Karpas-422 (cell line): ENCODE results near the gene IFT80. TPM values are rescaled to one million over a fixed set of nuclear protein-coding genes. Genes with fewer than 3 reads are reported as not detected.

ENCODE experiments used
- DNase-seq: peaks from one replicate; pipeline ENCODE4 v3.0.0-alpha.2; 2015
- H2AFZ ChIP-seq: fragments of 200-600 bp; sonication (generic); 2 replicates; pipeline ENCODE4 v1.6.1; 2014; ENCODE audit warnings: antibody characterized with exemption, low read length, mixed read lengths
- H3K27ac ChIP-seq: fragments of 200-600 bp; sonication (generic); 2 replicates; pipeline ENCODE4 v1.5.1; 2014; ENCODE audit warnings: mild to moderate bottlenecking, low read length, moderate library complexity
- H3K27me3 ChIP-seq: fragments of 200-600 bp; sonication (generic); 2 replicates; pipeline ENCODE4 v1.6.1; 2014; ENCODE audit warnings: low read length, mixed read lengths
- H3K36me3 ChIP-seq: fragments of 200-600 bp; sonication (generic); 2 replicates; pipeline ENCODE4 v1.6.1; 2014; ENCODE audit warnings: low read length, mixed read lengths; ENCODE audit not compliant: insufficient read depth
- H3K4me1 ChIP-seq: fragments of 200-600 bp; sonication (generic); 2 replicates; pipeline ENCODE4 v1.6.1; 2014; ENCODE audit warnings: mild to moderate bottlenecking, low read length, mixed read lengths
- H3K4me2 ChIP-seq: fragments of 200-600 bp; sonication (generic); 2 replicates; pipeline ENCODE4 v1.6.1; 2014; ENCODE audit warnings: low read length, low read depth, mild to moderate bottlenecking; ENCODE audit not compliant: poor library complexity, severe bottlenecking
- H3K4me3 ChIP-seq: fragments of 200-600 bp; sonication (generic); 2 replicates; pipeline ENCODE4 v1.5.1; 2014; ENCODE audit warnings: mild to moderate bottlenecking, antibody characterized with exemption, low read length, mixed read lengths
- H3K79me2 ChIP-seq: fragments of 200-600 bp; sonication (generic); 2 replicates; pipeline ENCODE4 v1.6.1; 2014; ENCODE audit warnings: mild to moderate bottlenecking, low read length, mixed read lengths
- H3K9ac ChIP-seq: fragments of 200-600 bp; sonication (generic); 2 replicates; pipeline ENCODE4 v1.6.0; 2014; ENCODE audit warnings: low read length
- H3K9me2 ChIP-seq: fragments of 200-600 bp; sonication (generic), shearing (Covaris generic); replicated peaks from 2 replicates; pipeline ENCODE4 v1.6.0; 2014; ENCODE audit warnings: mild to moderate bottlenecking, low read length, moderate library complexity; ENCODE audit not compliant: insufficient read depth
- H3K9me3 ChIP-seq: fragments of 300-700, 200-600 bp; sonication (generic); 2 replicates; pipeline ENCODE4 v1.6.1; 2014; ENCODE audit warnings: low read length, mixed read lengths
- H4K20me1 ChIP-seq: fragments of 200-600 bp; sonication (generic); 2 replicates; pipeline ENCODE4 v1.6.1; 2014; ENCODE audit warnings: mild to moderate bottlenecking, antibody characterized with exemption, low read length, low read depth; ENCODE audit not compliant: insufficient read depth
- small RNA-seq: library from RNA; depleted of rRNA; stranded (forward); fragments of <200 nt; gene quantifications from one replicate; pipeline ENCODE3, GENCODE V24; 2014
- total RNA-seq: library from RNA; depleted of rRNA; stranded (reverse); fragments of >200 nt; shearing (Covaris generic); gene quantifications from 2 replicates; pipeline ENCODE4 v1.2.3, GENCODE V29; 2014; ENCODE audit warnings: low replicate concordance; rRNA removed

The IFT80 gene
- total RNA-seq, 1 experiment from 2014 or later: 40.7 TPM

DNA sequence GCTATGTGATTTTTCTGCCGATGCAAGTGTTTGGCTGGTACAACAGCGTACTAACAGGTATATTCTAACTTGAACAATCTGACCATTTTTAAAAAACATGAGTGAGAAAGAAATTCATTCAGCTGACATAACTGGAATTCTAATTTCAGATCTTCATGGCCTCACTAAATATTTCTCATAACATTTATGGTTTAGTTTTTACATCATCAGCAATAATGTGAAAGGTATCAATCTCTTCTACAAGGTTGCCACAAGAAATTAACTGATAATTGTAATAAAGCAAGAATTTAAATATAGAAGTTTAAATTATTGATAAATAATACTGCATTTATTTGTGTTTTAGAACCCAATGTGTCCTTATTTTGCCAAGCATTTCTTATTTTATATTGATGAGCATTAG is 179.0 kb downstream of the IFT80 start:
- H2AFZ ChIP-seq: no peak overlapping the region
- H3K4me1 ChIP-seq: peaks cover 4% of the 10 kb centered on the region; the same call in 1 of the 2 replicates
- H3K79me2 ChIP-seq: no peaks in the 10 kb centered on the region
- H3K4me2 ChIP-seq: no peak overlapping the region
- H3K27ac ChIP-seq: no peak overlapping the region
- H3K9ac ChIP-seq: no peak overlapping the region
- H4K20me1 ChIP-seq: no peaks in the 10 kb centered on the region
- H3K9me2 ChIP-seq: no peaks in the 10 kb centered on the region
- H3K36me3 ChIP-seq: no peaks in the 10 kb centered on the region
- H3K4me3 ChIP-seq: no peak overlapping the region
- no peak for DNase-seq
- no peaks in the 10 kb centered on the region for H3K9me3 ChIP-seq
- no peaks in the 10 kb centered on the region for H3K27me3 ChIP-seq

DNA sequence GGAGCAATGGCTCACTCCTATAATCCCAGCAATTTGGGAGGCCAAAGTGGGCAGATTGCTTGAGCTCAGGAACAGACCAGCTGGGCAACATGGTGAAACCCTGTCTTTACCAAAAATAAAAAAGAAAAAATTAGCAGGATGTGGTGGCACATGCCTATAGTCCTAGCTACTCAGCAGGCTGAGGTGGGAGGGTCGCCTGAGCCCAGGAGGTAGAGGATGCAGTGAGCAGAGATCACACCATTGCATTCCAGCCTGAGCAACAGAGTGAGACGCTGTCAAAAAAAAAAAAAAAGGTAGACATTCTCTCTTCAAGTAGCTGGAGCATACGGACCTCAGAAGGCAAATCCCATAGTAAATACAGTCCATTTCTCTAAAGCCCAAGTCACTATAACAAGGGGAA is 180.9 kb downstream of the IFT80 start:
- Histone ChIP-seq H3K4me1 (peaks cover 4% of the 10 kb centered on the region; the same call in 1 of the 2 replicates), H3K9me2 (no peaks in the 10 kb centered on the region), H3K36me3 (no peaks in the 10 kb centered on the region), H3K4me2 (no peak overlapping the region), H2AFZ (no peak overlapping the region), H4K20me1 (no peaks in the 10 kb centered on the region), H3K27ac (no peak overlapping the region), H3K4me3 (no peak overlapping the region), H3K79me2 (no peaks in the 10 kb centered on the region), H3K9me3 (no peaks in the 10 kb centered on the region), H3K27me3 (no peaks in the 10 kb centered on the region), H3K9ac (no peak overlapping the region)
- DNase-seq: no peak

DNA sequence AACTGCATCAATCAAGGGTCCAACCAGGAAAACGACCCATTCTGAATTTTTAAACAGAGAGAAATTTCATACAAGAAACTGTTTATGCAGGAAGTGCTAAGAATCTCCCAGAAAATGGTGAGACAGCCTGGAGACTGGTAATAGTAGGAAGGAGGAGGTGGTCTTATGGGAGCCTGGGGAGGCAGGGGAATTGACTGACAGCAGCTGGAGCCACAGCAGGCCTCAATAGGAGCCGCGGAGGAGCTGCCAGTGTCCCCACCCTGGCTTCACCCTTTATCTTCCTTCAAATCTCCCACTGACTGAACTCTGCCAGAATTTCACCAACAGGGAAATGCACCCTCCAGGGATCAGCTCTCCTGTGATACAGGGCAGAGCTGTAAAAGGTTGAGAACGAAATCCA is 181.3 kb downstream of the IFT80 start:
- Histone ChIP-seq H3K4me1 (peaks cover 4% of the 10 kb centered on the region; the same call in 1 of the 2 replicates), H3K79me2 (no peaks in the 10 kb centered on the region)

DNA sequence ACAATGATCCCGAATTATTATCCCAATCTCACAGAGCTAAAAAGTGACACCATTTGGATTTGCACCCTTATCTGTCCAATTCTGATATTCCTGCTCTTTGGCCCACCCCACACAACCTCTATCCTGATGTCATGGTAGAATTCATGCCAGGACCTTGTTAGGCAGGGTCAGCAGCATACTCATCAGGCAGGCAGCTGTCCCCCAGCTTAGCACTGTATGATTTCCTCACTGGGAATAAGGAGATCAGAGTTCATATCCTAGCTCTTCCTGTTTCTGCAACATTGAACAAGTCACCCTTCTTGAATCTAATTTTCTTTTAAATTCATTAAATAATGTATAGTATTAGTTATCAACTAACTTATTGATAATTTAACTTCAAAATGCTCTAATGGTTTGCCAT is 185.8 kb downstream of the IFT80 start:
- H2AFZ ChIP-seq: no peak overlapping the region
- H3K79me2 ChIP-seq: no peaks in the 10 kb centered on the region
- H3K4me3 ChIP-seq: no peak overlapping the region
- H3K4me2 ChIP-seq: no peak overlapping the region
- DNase-seq: no peak
- H4K20me1 ChIP-seq: no peaks in the 10 kb centered on the region
- H3K9ac ChIP-seq: no peak overlapping the region
- no peaks in the 10 kb centered on the region for H3K36me3 ChIP-seq
- no peaks in the 10 kb centered on the region for H3K9me3 ChIP-seq
- H3K27me3 ChIP-seq: no peaks in the 10 kb centered on the region
- no peak overlapping the region for H3K27ac ChIP-seq
- no peaks in the 10 kb centered on the region for H3K4me1 ChIP-seq
- H3K9me2 ChIP-seq: no peaks in the 10 kb centered on the region

More for the DNA sequence above, 181.3 kb downstream of the IFT80 start:
- H3K4me3 ChIP-seq: no peak overlapping the region
- no peak overlapping the region for H3K4me2 ChIP-seq
- no peaks in the 10 kb centered on the region for H3K36me3 ChIP-seq
- H3K9me2 ChIP-seq: no peaks in the 10 kb centered on the region
- no peaks in the 10 kb centered on the region for H4K20me1 ChIP-seq
- H3K9me3 ChIP-seq: no peaks in the 10 kb centered on the region
- no peak overlapping the region for H3K27ac ChIP-seq
- no peak overlapping the region for H3K9ac ChIP-seq
- H2AFZ ChIP-seq: no peak overlapping the region
- DNase-seq: no peak
- no peaks in the 10 kb centered on the region for H3K27me3 ChIP-seq

DNA sequence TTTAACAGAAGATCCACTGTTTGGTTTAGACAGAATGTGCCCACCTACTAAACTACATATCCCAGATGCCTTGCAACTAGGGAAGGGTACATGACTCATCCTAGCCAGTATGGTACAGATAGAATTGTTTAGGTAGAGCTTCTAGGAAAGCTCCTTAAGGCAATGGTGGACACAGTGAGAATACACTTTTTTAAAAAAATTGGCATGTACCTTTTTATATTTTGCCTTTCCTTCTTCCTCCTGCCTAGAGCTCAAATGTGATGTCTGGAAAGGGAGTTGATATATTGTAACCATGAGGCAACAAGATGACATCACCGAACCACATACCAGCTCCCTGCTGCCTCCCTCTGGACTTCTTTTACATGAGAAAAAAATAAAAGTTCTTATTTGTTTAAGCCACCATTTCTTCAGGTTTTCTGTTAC is 188.2 kb downstream of the IFT80 start:
- Histone ChIP-seq H3K9me2 (no peaks in the 10 kb centered on the region), H3K4me2 (no peak overlapping the region), H3K4me3 (no peak overlapping the region), H3K36me3 (no peaks in the 10 kb centered on the region), H3K9ac (no peak overlapping the region), H3K27ac (no peak overlapping the region), H4K20me1 (no peaks in the 10 kb centered on the region), H3K4me1 (no peaks in the 10 kb centered on the region), H3K27me3 (0 out of 2 replicates have a peak, but pooled peaks cover 2% of the 10 kb centered on the region), H2AFZ (no peak overlapping the region), H3K9me3 (no peaks in the 10 kb centered on the region), H3K79me2 (no peaks in the 10 kb centered on the region)
- peak; percentile 68 for DNase-seq

DNA sequence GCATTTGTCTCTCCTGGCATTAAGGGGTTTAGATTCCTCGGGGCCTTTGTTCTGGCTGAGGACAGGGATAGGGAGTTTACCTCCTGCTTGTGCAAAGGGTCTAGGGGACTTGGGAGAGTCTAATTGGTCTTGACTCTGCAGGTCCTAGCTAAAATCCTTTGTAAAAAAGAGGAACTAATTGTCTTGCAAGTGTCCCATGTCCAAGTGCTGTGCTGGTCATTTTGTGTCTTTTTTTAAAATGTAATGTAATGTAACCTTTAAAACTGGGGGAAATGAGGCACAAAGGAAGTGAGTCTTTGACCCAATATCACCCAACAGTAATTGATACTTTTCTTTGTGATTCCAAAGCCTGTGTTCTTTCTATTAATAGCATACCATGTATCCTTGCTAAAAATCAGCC is 188.7 kb downstream of the IFT80 start:
- Histone ChIP-seq H3K9me3 (no peaks in the 10 kb centered on the region), H3K4me3 (no peak overlapping the region), H4K20me1 (no peaks in the 10 kb centered on the region), H3K27me3 (0 out of 2 replicates have a peak, but pooled peaks cover 2% of the 10 kb centered on the region), H3K4me1 (no peaks in the 10 kb centered on the region), H3K4me2 (no peak overlapping the region), H3K9me2 (no peaks in the 10 kb centered on the region), H3K9ac (no peak overlapping the region), H3K36me3 (no peaks in the 10 kb centered on the region), H2AFZ (no peak overlapping the region), H3K27ac (no peak overlapping the region), H3K79me2 (no peaks in the 10 kb centered on the region)
- DNase-seq: no peak

Small RNA genes within 50 kb of the gene (small RNA-seq; reads per million reads assigned to genes)
- gene MIR15B (37.1 reads per million, percentile 98 among the genes with 10 or more reads in this experiment), gene MIR16-2 (13.4 reads per million, percentile 94 among the genes with 10 or more reads in this experiment)

Other genes with a start within 250 kb of the IFT80 start
- gene C3orf80, start 173.8 kb downstream of the IFT80 start, total RNA-seq: not detected in 2 replicates
- 99.1 and 173 TPM in 2 replicates for gene SMC4, start 425 bp upstream of the IFT80 start, total RNA-seq
- gene TRIM59, start 50.6 kb upstream of the IFT80 start, total RNA-seq: 7.0 and 39.3 TPM in 2 replicates
- 21.1 and 40.8 TPM in 2 replicates for gene KPNA4, start 166.3 kb upstream of the IFT80 start, total RNA-seq